ENCODE measurements around the gene ZGPAT. TPM values are rescaled to one million over a fixed set of nuclear protein-coding genes. Genes with fewer than 3 reads are reported as not detected.

ZGPAT gene
- total RNA-seq, 1 experiment from 2014 or later: 28.3 TPM

GRCh38 chr20:63766695-63767426, 59.0 kb downstream of the ZGPAT start:
- DNase-seq (ENCODE audit: low spot score): no peak
- intact Hi-C loops (cut with micrococcal nuclease; ENCODE audit: unreplicated experiment): no loop called here
- POLR2A ChIA-PET (ENCODE audit: low non-redundant PET): no interaction called here

DNA sequence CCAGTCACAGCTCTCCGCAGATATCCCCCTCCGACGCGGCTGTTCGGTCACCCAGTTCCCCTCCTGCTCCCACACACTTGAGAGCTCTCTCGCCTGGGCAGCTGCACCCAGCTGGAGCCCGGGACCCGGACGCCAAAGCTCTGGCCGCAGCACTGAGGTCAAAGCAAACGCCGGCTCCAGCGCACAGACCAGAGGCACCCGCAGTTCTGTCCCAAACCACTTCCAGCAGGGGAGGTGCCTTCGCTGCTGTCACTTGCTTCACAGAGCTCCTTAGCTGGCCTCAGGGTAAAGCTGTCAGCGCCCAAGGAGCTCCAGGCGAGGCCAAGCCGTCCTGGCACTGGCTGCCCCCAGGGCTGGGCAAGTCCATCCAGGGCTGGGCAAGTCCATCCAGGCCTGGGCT, 59.6 kb downstream of the ZGPAT start:
- Histone ChIP-seq H3K4me1 (ENCODE audit: insufficient read depth, low read length, poor library complexity, severe bottlenecking) (no peaks in the 10 kb centered on the region), H3K9me3 (ENCODE audit: low read depth, low read length, poor library complexity, severe bottlenecking) (no peaks in the 10 kb centered on the region), H3K4me3 (ENCODE audit: low read depth, low read length, poor library complexity, severe bottlenecking) (no peak overlapping the region), H3K36me3 (ENCODE audit: insufficient read depth, low read length, poor library complexity, severe bottlenecking) (no peaks in the 10 kb centered on the region), H3K27me3 (replicated peaks; ENCODE audit: insufficient read depth, low read depth, low read length, poor library complexity) (no peaks in the 10 kb centered on the region), H3K27ac (ENCODE audit: low read depth, low read length, poor library complexity, severe bottlenecking) (no peak overlapping the region)
- no peak for TF ChIP-seq EZH2 (IDR thresholded peaks at IDR 0.05; ENCODE audit: borderline replicate concordance, low read depth, low read length, poor library complexity, severe bottlenecking)
- TF ChIP-seq, protein P1, sequence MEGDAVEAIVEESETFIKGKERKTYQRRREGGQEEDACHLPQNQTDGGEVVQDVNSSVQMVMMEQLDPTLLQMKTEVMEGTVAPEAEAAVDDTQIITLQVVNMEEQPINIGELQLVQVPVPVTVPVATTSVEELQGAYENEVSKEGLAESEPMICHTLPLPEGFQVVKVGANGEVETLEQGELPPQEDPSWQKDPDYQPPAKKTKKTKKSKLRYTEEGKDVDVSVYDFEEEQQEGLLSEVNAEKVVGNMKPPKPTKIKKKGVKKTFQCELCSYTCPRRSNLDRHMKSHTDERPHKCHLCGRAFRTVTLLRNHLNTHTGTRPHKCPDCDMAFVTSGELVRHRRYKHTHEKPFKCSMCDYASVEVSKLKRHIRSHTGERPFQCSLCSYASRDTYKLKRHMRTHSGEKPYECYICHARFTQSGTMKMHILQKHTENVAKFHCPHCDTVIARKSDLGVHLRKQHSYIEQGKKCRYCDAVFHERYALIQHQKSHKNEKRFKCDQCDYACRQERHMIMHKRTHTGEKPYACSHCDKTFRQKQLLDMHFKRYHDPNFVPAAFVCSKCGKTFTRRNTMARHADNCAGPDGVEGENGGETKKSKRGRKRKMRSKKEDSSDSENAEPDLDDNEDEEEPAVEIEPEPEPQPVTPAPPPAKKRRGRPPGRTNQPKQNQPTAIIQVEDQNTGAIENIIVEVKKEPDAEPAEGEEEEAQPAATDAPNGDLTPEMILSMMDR (conservative IDR thresholded peaks at IDR 0.05; ENCODE audit: low read depth, low read length): no peak
- BruUV-seq (replicated peaks): no TSS peak
- intact Hi-C loops (cut with micrococcal nuclease; ENCODE audit: unreplicated experiment): no loop called here
- POLR2A ChIA-PET (ENCODE audit: low non-redundant PET): no interaction called here
- CTCF ChIA-PET: no interaction called here
- DNase-seq (ENCODE audit: low spot score): no peak

More at GRCh38 chr20:63766695-63767426, 59.0 kb downstream of the ZGPAT start:
- H3K27ac ChIP-seq (ENCODE audit: low read depth, low read length, poor library complexity, severe bottlenecking): no peak overlapping the region
- H3K4me1 ChIP-seq (ENCODE audit: insufficient read depth, low read length, poor library complexity, severe bottlenecking): no peaks in the 10 kb centered on the region
- H3K27me3 ChIP-seq (replicated peaks; ENCODE audit: insufficient read depth, low read depth, low read length, poor library complexity): no peaks in the 10 kb centered on the region
- no peaks in the 10 kb centered on the region for H3K36me3 ChIP-seq (ENCODE audit: insufficient read depth, low read length, poor library complexity, severe bottlenecking)
- TF ChIP-seq, protein P1 (conservative IDR thresholded peaks at IDR 0.05; ENCODE audit: low read depth, low read length): no peak
- no peak for TF ChIP-seq EZH2 (IDR thresholded peaks at IDR 0.05; ENCODE audit: borderline replicate concordance, low read depth, low read length, poor library complexity, severe bottlenecking)
- H3K9me3 ChIP-seq (ENCODE audit: low read depth, low read length, poor library complexity, severe bottlenecking): no peaks in the 10 kb centered on the region
- H3K4me3 ChIP-seq (ENCODE audit: low read depth, low read length, poor library complexity, severe bottlenecking): no peak overlapping the region
- BruUV-seq (replicated peaks): no TSS peak
- CTCF ChIA-PET: interaction anchor here (0.5 kb wide), 1 partner anchor 207 kb away, joined by 3 read pairs; no protein-coding TSS in a partner anchor

DNA sequence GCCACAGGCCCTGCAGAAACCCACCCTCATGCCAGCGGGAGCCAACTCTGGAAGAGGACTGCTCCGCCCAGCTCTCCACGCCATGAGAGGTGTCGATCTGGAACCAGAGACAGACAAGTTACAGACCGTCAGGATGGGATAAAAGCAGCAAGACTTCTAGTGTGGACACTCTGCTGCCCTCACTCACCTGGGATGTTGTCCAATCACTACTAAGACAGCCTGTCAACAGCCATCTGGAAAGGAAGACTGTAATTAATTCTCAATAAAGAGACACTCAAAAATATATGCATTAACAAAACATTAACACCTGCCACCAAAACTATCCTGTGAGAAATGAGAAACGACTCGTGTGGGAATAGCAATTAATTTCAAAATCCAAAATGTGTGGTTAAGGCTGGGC, 60.0 kb downstream of the ZGPAT start:
- no TSS peak for BruUV-seq (replicated peaks)
- Histone ChIP-seq H3K27ac (ENCODE audit: low read depth, low read length, poor library complexity, severe bottlenecking) (no peak overlapping the region), H3K4me1 (ENCODE audit: insufficient read depth, low read length, poor library complexity, severe bottlenecking) (no peaks in the 10 kb centered on the region), H3K9me3 (ENCODE audit: low read depth, low read length, poor library complexity, severe bottlenecking) (no peaks in the 10 kb centered on the region), H3K36me3 (ENCODE audit: insufficient read depth, low read length, poor library complexity, severe bottlenecking) (no peaks in the 10 kb centered on the region), H3K27me3 (replicated peaks; ENCODE audit: insufficient read depth, low read depth, low read length, poor library complexity) (no peaks in the 10 kb centered on the region), H3K4me3 (ENCODE audit: low read depth, low read length, poor library complexity, severe bottlenecking) (no peak overlapping the region)
- CTCF ChIA-PET: no interaction called here
- POLR2A ChIA-PET (ENCODE audit: low non-redundant PET): no interaction called here
- no peak for TF ChIP-seq EZH2 (IDR thresholded peaks at IDR 0.05; ENCODE audit: borderline replicate concordance, low read depth, low read length, poor library complexity, severe bottlenecking)
- TF ChIP-seq, protein P1 (conservative IDR thresholded peaks at IDR 0.05; ENCODE audit: low read depth, low read length): no peak
- intact Hi-C loops (cut with micrococcal nuclease; ENCODE audit: unreplicated experiment): no loop called here
- no peak for DNase-seq (ENCODE audit: low spot score)
